ENCODE measurements around the gene PHLDA1. TPM values are rescaled to one million over a fixed set of nuclear protein-coding genes. Genes with fewer than 3 reads are reported as not detected.

The PHLDA1 gene
- total and polyA plus RNA-seq, 2 of the 13 experiments (the other 11 are each of a cell fraction or from before 2014, with no cell fraction given): 33.8 to 41.0 TPM

DNA sequence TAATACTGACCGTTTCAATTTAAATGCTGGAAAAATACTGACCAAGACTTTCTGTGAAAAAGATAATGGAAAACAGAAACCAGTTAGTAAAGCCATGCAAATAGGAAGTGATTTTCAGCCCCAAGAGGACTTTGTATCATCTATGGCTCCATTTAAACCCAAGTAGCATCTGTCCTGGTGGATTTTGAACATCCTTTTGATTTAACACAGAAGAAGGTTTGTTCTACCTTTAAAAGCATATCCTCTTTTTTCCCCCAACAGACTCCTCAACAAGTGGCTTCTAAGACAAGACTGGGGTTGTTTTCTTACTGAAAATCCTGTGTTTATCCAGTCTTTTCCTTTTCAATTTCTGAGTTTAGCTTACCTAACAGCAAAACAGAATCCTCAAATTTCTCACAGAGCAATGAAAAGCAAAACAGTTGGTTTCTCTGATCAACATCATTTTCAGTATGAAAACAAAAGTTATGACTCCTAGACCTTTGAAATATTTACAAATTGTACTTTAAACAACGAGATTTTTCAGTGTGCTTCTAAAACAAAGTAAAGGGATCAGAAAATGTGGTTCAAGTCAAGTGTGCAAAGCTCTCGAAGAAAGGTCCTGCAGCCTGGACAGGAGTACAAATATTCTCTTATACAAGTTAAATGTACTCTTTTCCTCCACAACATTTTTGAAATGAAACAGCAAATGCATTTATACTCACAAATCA lies 2.9 kb downstream of the PHLDA1 start (continued):
- TF ChIP-seq CREB1 (IDR thresholded peaks at IDR 0.05) (no peak), CREB1 (CRISPR knock-in tag; IDR thresholded peaks at IDR 0.05) (no peak), ZC3H13 (CRISPR knock-in tag; IDR thresholded peaks at IDR 0.05) (peak; percentile 87; the same call in 1 of the 2 replicates), RBFOX2 (IDR thresholded peaks at IDR 0.05; ENCODE audit: low read depth, low read length) (peak; percentile 72), PTBP1 (IDR thresholded peaks at IDR 0.05; ENCODE audit: low read depth, low read length, poor library complexity, severe bottlenecking) (no peak), ZBTB7B (CRISPR knock-in tag; IDR thresholded peaks at IDR 0.05) (no peak), SRY (CRISPR knock-in tag; IDR thresholded peaks at IDR 0.05) (no peak), ZNF547 (CRISPR knock-in tag; IDR thresholded peaks at IDR 0.05) (no peak), CREM (IDR thresholded peaks at IDR 0.05) (no peak), CREM (CRISPR knock-in tag; IDR thresholded peaks at IDR 0.05) (no peak), ZNF841 (CRISPR knock-in tag; IDR thresholded peaks at IDR 0.05; ENCODE audit: borderline replicate concordance) (no peak), CEBPG (CRISPR knock-in tag; IDR thresholded peaks at IDR 0.05) (no peak), ZSCAN21 (CRISPR knock-in tag; IDR thresholded peaks at IDR 0.05; ENCODE audit: borderline replicate concordance) (no peak), POLR2A (IDR thresholded peaks at IDR 0.05; ENCODE audit: insufficient read depth in 1 of 2, low read depth in 2 of 2, low read length in 2 of 2) (peak in 1 of 2 experiments; percentile 8; a peak in 2 of 4 replicates), ERF (CRISPR knock-in tag; IDR thresholded peaks at IDR 0.05) (no peak)
- TF ChIP-seq, protein P1, sequence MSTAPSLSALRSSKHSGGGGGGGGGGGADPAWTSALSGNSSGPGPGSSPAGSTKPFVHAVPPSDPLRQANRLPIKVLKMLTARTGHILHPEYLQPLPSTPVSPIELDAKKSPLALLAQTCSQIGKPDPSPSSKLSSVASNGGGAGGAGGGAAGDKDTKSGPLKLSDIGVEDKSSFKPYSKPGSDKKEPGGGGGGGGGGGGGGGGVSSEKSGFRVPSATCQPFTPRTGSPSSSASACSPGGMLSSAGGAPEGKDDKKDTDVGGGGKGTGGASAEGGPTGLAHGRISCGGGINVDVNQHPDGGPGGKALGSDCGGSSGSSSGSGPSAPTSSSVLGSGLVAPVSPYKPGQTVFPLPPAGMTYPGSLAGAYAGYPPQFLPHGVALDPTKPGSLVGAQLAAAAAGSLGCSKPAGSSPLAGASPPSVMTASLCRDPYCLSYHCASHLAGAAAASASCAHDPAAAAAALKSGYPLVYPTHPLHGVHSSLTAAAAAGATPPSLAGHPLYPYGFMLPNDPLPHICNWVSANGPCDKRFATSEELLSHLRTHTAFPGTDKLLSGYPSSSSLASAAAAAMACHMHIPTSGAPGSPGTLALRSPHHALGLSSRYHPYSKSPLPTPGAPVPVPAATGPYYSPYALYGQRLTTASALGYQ (CRISPR knock-in tag; IDR thresholded peaks at IDR 0.05): peak; percentile 37; the same call in 1 of the 2 replicates
- TF ChIP-seq, protein P2, sequence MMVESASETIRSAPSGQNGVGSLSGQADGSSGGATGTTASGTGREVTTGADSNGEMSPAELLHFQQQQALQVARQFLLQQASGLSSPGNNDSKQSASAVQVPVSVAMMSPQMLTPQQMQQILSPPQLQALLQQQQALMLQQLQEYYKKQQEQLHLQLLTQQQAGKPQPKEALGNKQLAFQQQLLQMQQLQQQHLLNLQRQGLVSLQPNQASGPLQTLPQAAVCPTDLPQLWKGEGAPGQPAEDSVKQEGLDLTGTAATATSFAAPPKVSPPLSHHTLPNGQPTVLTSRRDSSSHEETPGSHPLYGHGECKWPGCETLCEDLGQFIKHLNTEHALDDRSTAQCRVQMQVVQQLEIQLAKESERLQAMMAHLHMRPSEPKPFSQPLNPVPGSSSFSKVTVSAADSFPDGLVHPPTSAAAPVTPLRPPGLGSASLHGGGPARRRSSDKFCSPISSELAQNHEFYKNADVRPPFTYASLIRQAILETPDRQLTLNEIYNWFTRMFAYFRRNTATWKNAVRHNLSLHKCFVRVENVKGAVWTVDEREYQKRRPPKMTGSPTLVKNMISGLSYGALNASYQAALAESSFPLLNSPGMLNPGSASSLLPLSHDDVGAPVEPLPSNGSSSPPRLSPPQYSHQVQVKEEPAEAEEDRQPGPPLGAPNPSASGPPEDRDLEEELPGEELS (CRISPR knock-in tag; IDR thresholded peaks at IDR 0.05): no peak
- TF ChIP-seq, protein P3, sequence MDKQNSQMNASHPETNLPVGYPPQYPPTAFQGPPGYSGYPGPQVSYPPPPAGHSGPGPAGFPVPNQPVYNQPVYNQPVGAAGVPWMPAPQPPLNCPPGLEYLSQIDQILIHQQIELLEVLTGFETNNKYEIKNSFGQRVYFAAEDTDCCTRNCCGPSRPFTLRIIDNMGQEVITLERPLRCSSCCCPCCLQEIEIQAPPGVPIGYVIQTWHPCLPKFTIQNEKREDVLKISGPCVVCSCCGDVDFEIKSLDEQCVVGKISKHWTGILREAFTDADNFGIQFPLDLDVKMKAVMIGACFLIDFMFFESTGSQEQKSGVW (CRISPR knock-in tag; IDR thresholded peaks at IDR 0.05; ENCODE audit: borderline replicate concordance): no peak
- TF ChIP-seq, protein P4, sequence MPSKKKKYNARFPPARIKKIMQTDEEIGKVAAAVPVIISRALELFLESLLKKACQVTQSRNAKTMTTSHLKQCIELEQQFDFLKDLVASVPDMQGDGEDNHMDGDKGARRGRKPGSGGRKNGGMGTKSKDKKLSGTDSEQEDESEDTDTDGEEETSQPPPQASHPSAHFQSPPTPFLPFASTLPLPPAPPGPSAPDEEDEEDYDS (CRISPR knock-in tag; IDR thresholded peaks at IDR 0.05): 0 out of 2 replicates have a peak, but pooled peaks have one; percentile 43
- TF ChIP-seq, protein P5, sequence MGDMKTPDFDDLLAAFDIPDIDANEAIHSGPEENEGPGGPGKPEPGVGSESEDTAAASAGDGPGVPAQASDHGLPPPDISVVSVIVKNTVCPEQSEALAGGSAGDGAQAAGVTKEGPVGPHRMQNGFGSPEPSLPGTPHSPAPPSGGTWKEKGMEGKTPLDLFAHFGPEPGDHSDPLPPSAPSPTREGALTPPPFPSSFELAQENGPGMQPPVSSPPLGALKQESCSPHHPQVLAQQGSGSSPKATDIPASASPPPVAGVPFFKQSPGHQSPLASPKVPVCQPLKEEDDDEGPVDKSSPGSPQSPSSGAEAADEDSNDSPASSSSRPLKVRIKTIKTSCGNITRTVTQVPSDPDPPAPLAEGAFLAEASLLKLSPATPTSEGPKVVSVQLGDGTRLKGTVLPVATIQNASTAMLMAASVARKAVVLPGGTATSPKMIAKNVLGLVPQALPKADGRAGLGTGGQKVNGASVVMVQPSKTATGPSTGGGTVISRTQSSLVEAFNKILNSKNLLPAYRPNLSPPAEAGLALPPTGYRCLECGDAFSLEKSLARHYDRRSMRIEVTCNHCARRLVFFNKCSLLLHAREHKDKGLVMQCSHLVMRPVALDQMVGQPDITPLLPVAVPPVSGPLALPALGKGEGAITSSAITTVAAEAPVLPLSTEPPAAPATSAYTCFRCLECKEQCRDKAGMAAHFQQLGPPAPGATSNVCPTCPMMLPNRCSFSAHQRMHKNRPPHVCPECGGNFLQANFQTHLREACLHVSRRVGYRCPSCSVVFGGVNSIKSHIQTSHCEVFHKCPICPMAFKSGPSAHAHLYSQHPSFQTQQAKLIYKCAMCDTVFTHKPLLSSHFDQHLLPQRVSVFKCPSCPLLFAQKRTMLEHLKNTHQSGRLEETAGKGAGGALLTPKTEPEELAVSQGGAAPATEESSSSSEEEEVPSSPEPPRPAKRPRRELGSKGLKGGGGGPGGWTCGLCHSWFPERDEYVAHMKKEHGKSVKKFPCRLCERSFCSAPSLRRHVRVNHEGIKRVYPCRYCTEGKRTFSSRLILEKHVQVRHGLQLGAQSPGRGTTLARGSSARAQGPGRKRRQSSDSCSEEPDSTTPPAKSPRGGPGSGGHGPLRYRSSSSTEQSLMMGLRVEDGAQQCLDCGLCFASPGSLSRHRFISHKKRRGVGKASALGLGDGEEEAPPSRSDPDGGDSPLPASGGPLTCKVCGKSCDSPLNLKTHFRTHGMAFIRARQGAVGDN (CRISPR knock-in tag; IDR thresholded peaks at IDR 0.05): no peak
- TF ChIP-seq, protein P6, sequence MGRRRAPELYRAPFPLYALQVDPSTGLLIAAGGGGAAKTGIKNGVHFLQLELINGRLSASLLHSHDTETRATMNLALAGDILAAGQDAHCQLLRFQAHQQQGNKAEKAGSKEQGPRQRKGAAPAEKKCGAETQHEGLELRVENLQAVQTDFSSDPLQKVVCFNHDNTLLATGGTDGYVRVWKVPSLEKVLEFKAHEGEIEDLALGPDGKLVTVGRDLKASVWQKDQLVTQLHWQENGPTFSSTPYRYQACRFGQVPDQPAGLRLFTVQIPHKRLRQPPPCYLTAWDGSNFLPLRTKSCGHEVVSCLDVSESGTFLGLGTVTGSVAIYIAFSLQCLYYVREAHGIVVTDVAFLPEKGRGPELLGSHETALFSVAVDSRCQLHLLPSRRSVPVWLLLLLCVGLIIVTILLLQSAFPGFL (CRISPR knock-in tag; IDR thresholded peaks at IDR 0.05): no peak
